Stimulated activated CD8-positive, alpha-beta memory T cell treated with anti-CD3 and anti-CD28 coated beads, Interleukin-4, amount 100 ng/mL, for 4 hours (primary cell): ENCODE results near the gene RNF126.
"Not testable (repeated sequence)": the region's sequence is repeated elsewhere in the genome, so short reads cannot be mapped to it uniquely, and the experiment has no call there.

Experiments used
- DNase-seq, 2 donors: peaks; one replicate each; pipeline ENCODE4 v3.0.0-alpha.2; 2020; ENCODE audit warnings: low read depth in 2 of 2, low spot score in 1 of 2

The RNF126 gene

DNA sequence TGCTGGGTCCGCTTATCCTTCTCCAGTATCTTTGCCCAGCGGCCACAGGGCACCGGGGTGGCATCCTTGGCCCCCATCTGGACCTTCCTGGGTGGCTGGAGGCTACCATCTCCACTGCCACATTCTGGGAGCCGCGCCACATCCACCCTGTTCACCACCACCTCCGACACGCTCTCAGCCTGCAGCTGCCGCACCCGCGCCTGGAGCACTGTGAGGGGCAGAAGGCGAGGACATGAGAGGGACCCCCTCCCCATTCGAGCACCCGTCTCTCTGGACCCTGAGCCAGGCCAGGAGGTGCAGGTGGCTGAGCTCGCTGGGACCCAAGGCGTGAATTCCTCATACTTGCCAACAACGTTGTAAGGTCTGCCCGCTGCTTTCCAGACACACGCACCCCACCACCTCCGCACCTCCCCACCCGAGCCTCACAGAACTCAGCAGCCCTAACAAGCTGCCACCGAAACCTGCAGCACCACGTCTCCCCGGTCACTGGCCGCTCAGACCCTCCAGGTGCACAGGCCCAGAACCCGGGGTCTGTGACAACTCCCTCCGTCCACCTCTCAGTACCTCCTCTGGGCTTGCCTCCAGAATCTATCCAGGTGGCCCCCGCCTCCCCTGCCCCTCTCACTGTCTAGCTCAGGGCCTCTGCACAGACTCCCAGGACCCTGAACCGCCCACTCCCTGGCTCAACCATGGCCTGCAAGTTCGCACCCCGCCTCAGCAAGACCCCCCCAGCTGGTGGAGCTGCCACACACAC is 32.9 kb downstream of the RNF126 start:
- DNase-seq: no peak

- DNase-seq: not testable (repeated sequence)
Observed at GRCh38 chr19:629515-629914, 33.5 kb downstream of the RNF126 start.

- no peak for DNase-seq
Observed at GRCh38 chr19:628168-628567, 34.8 kb downstream of the RNF126 start.

DNA sequence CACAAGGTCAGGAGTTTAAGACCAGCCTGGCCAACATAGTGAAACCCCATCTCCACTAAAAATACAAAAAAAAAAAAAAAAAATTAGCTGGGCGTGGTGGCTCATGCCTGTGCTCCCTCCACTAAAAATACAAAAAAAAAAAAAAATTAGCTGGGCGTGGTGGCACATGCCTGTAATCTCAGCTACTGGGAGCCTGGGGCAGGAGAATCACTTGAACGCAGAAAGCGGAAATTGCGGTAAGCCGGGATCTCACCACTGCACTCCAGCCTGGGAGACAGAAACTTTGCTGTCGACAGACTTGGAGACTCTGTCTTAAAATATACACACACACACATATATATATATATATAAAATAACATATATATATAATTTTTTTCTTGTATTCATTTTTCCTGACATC is 36.4 kb downstream of the RNF126 start:
- DNase-seq: not testable (repeated sequence)

DNA sequence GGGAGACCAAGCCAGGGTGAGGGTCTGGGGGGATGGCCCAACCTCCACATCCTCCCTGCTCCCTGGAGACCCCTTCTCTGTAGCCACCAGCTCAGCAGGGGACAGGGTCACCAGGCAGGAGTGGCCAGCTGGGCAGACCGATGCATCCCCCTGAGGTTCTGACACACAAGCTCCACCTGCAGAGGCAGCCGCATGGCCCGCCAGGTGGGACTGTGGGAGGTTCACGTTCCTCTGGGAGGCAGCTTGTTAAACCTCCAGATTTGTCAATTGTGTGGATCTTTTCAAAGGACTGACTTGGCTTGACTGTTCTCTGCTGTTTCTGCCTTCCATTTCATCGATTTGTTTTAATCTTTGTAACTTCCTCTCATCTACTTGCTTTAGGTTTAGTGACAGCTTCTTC is 37.8 kb downstream of the RNF126 start:
- DNase-seq: no peak

DNA sequence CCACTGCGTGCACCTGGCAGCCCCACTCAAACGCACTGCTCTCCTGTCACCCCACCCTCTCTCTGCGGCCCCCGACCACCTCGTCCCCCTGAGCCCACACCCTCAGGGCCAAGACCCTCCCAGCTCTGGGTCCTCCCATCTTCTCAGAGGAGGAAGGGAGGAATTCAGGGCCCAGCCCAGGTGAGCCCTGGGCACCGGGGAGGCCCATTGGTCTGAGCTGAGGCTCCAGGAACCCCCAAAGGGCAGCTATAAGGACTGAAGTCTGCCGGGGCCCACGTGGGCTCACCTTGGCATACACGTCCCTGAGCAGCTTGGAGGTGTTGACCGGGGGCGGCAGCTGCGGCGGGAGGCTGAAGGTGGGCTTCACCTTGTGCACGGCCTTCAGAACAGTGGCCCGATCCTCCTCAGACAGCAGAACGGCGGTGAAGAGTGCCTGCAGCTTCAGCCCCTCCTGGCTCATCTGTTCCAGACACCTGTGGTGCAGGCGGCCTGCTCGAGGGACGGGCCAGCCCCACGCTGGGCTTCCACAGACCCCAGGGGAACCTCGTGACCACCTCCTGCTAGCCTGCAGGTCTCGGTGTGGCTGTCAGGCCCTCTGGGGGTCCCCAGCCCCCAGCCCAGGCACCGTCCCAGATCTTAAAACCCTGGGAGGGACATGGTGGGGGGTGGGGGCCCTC is 38.4 kb downstream of the RNF126 start:
- DNase-seq: no peak

GRCh38 chr19:623974-624373 is 39.0 kb downstream of the RNF126 start:
- DNase-seq: no peak

GRCh38 chr19:623175-623916 is 39.7 kb downstream of the RNF126 start:
- DNase-seq: no peak

DNA sequence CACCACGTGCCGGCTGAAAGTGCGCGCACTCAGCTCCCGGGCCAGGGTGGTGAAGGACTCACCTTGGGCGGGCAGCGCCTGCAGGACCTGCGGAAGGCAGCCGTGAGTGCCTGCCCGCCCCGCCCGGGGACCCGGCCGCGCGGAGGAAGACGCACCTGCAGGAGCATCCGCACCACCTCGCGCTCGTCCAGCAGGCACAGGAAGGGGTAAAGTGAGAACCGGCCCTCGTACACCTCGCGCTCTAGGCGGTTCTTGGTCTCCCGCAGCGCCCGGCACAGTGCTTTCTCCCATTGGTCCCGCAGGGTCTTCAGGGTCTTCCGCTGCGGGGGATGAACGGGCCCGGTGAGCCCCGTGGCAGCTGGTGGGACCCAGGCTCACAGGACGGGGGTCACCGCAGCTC is 40.3 kb downstream of the RNF126 start:
- DNase-seq: no peak

DNA sequence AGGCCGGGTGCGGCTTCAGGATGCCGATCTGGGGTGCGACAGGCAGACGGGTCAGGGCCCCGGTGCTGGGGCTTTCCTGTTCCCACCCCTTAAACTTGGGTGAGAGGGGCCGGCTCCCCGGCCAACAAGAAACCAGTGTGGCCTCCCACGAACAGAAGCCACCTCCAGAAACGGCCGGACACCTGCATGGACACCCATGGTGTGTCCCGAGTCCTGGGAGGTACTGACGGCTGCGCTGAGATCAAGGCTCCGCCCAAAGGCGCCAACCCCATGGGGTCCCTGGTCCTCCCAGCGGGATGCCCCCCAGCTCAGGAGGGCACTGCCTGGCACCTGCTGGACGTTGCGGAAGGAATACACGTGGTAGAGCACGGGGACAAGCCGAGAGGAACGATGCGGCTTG is 41.2 kb downstream of the RNF126 start:
- no peak for DNase-seq

DNA sequence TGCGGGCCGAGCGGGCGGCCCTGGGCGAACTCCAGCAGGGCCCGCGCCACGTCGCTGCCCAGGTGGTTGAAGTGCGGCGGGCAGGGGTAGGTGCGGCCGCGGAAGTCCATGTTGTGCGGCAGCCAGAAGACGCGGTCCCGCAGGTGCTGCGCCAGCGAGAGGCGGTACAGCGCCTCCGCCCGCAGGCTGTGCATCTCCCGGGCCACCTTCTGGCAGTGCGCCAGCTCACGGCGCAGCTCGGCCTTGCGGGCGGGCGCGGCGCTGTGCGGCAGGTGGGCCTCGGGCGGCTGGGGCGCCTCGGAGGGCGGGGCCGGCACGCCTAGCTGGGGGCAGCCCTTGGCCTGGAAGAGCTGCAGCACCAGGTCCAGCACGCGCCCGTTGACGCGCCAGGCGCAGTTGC is 41.8 kb downstream of the RNF126 start:
- not testable (repeated sequence) for DNase-seq

GRCh38 chr19:620166-620862 is 42.7 kb downstream of the RNF126 start:
- DNase-seq: no peak

DNA sequence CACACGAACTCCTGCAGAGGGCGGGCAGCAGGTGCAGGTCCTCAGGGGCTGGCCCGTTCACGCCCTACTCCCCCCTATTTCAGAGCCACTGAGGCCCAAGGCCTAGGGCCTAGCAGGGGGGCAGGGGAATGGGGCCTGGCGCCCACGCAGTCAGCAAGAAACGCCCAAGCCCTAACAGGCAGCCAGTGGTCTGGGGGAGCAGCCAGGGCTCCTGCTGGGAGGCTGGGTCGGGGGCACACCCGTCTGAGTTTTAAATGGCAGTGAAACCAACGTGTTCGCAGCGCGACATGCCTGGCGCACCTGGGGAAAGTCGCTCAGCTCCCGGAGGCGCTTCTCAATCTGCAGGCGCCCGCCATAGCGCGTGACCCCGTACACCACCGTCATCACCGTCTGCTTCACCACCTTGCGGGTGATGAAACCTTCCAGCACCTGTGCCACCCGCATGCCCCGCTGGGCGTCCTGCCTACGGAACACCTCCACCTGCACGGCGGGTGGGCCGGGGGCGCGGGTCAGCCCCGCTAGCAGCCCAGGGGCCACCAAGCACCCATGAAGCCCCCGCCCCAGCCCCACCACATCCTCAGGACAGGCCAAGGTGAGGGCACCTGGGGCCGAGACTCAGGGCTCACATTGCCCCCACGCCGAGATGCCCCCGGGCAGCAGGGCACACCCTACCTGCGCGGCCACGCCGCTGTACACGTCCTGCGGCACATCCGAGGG is 43.6 kb downstream of the RNF126 start:
- no peak for DNase-seq

GRCh38 chr19:618674-619285 is 44.2 kb downstream of the RNF126 start:
- no peak for DNase-seq

GRCh38 chr19:618247-618619 is 44.8 kb downstream of the RNF126 start:
- no peak for DNase-seq

- DNase-seq: no peak
Observed at GRCh38 chr19:617551-618246, 45.3 kb downstream of the RNF126 start.

- DNase-seq: no peak
Observed at GRCh38 chr19:616747-617526, 46.1 kb downstream of the RNF126 start.

DNA sequence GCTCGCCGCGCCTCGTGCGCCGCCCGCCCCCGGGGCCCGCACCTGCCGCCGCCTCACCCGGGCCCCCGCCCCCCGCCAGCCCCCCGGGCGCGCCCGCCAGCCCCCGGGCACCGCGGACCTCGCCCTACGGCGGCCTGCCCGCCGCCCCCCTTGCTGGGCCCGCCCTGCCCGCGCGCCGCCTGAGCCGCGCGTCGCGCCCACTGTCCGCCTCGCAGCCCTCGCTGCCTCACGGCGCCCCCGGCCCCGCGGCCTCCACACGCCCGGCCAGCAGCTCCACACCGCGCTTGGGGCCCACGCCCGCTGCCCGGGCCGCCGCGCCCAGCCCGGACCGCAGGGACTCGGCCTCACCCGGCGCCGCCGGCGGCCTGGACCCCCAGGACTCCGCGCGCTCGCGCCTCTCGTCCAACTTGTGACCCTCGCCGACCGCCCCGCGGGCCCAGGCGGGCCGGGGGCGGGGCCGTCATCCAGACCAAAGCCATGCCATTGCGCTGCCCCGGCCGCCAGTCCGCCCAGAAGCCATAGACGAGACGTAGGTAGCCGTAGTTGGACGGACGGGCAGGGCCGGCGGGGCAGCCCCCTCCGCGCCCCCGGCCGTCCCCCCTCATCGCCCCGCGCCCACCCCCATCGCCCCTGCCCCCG is 46.8 kb downstream of the RNF126 start:
- DNase-seq: no peak

DNA sequence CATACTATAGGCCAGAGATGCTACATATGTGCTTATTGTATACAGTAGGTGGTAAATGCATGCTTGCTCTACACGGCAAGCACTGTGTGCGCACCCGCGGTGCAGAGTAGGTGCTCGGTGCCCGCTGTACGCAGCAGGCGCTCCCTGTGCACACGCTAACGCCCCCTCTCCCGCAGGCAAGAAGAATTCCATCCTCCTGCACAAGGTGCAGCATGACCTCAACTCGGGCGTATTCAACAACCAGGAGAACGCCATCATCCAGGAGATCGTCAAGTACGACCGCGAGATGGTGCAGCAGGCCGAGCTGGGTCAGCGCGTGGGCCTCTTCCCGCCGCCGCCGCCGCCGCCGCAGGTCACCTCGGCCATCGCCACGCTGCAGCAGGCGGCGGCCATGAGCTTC is 47.4 kb downstream of the RNF126 start:
- DNase-seq: no peak
